GM19324 (cell line): ENCODE measurements around the gene CNTNAP1.
"Not testable (repeated sequence)": the region's sequence is repeated elsewhere in the genome, so short reads cannot be mapped to it uniquely, and the experiment has no call there.

Source experiments
- ATAC-seq: cut with Tn5 transposase; IDR thresholded peaks from one replicate; pipeline ENCODE4 v1.9.1; 2021; ENCODE audit warnings: mild to moderate bottlenecking, moderate library complexity; ENCODE audit not compliant: unreplicated experiment, low FRiP score

The CNTNAP1 gene

DNA sequence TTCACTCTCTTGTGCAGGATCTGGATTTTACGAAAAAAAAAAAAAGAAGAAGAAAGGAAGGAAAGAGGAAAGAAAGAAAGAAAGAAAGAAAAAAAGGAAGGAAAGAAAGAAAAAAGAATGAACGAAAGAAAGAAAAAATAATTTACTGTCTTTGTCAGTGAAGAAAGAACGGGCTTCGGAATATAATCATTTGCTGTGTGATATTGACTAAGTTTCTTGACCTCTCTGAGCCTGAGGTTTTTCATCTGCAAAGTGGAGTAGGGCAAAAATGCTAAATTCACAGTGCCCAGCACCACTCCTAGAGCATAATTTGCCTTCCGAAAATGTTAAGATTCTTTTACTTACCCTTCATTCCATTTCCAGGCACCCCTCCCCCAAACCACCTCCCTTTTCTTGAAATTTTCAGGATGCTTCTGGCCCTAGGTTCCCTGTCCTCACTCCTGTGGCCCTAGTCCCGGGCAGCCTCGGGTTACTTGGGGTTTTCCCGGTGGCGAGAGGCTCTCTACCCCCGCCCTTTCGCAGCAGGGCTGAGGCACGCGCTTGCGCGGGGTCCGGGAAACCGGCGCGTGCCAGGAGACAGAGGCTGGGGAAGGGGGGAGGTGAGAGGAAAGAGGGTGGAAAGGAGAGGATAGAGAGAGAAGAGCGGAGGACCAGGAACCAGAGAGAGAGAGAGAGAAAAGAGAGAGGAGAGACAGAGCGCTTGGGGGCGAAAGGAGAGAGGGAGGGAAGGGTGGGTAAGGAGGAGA, at the start of gene CNTNAP1:
TSS of gene CNTNAP1 (plus strand) at position 556 of the 746 bp plus-strand sequence. CDS start 299 bp downstream, outside the sequence.
- no peak for ATAC-seq

DNA sequence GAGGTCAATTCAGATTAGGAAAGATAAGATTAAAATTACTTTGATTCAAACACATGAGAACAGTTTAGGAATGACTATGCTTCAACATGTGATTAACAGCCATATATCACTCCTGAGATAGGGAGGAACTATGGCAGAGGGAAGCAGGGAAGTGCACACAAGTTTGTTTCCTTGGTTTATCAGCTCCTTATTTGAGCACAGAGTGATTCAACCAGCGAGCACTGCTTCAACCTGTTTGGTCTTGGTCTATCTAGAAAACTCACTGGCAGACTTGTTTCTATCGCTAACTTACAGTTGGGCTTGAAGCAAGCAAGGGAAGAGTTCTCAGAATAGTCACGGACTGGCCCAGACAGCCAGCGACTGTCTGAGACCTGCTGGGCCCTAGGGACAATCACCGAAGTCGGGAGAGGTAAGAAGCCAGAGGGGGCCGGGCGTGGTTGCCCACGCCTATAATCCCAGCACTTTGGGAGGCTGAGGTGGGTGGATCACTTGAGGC, 49.3 kb upstream of the CNTNAP1 start:
- ATAC-seq: no peak

DNA sequence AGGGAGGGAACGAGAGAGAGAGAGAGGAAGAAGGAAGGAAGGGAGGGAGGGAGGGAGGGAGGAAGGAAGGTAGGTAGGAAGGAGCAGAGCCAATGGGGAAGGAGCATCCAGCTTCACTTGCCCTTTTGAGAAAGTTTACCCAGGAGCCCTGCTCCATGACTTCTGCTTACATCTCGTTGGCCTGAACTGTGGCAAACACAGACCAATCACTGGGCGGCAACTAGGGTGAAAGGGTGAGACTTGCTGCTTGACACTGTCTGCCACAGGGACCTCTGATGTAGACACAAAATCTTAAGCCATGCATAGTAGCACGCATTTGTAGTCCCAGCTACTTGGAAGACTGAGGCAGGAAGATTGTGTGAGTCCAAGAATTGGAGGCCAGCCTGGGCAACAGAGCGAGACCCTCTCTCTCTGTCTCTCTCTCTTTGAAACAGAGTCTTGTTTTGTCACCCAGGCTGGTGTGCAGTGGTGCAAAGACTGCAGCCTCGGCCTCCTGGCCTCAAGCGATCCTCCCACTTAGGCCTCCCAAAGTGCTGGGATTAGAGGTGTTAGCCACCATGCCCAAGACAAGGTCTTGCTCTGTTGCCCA, 42.7 kb upstream of the CNTNAP1 start:
- no peak for ATAC-seq

DNA sequence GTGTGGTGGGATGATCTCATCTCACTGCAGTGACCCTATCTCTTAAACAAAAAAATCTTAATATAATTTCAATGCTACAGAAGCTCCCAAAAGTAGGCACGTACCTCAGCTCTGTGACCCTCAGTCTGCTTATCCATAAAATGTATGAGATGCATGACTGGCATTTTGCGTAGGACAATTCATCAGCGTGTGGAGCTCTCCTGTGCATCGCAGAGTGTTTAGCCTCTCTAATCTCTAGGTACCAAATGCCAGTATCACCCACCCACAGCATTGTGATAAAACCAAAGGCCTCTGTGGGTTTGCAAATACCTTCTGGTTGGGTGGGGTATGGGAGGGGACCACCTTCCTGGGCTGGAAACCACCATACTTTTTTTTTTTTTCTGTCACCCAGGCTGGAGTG, 42.2 kb upstream of the CNTNAP1 start:
- no peak for ATAC-seq

DNA sequence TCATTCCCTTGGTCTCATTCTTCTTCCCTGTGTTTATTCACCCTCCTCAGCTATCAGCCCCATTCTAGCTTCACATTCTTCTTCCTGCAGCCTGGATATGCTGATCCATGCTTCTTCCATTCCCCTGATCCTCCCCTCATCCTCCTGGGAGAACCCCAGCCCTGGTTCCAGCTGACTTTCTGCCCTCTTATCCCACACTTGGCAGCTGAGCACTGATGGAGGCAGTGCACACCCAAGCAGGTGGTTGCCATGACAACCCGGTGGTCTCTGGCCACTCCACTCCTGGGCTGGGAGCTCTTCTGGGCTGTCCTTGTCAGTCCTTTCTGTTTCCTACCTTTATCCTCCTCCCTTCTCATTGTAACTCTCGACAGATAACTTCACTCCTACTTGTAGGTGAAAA, 40.0 kb upstream of the CNTNAP1 start:
- ATAC-seq: no peak

DNA sequence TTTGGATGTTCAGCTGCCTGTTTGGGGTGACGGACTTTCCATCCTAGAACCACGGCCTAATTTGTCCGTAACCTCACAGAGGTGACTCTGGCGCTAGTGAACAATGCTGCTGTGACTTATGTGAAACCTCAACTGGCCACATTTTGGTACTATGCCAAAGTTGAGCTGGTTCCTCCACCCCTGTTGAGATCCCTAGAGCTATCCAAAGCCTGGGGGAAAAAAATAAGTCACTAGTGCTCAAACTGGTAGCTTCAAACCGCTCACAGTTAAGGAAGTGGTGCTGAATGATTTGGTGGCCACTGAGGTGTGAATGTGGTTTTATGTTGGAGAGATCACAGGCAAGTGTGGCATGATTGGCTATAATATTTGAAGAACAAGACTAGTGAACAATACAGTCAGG, 34.6 kb upstream of the CNTNAP1 start:
- ATAC-seq: no peak

DNA sequence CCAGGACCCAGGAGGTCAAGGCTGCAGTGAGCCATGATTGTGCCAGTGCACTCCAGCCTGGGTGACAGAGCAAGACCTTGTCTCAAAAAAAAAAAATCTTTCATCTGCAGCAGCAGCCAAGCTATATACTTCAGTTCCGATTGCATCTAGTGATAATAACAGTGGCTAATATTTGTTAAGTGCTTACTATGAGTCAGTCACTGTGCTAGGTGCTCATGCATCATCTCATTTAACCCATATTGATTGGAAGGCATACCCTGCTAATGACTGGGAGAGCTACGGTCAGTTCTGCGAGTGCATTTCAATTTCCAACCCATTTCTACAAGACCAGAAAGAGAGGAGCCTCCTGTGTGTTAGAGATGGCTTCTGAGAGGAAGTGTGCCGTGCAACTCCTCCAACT, 30.9 kb upstream of the CNTNAP1 start:
- ATAC-seq: no peak

DNA sequence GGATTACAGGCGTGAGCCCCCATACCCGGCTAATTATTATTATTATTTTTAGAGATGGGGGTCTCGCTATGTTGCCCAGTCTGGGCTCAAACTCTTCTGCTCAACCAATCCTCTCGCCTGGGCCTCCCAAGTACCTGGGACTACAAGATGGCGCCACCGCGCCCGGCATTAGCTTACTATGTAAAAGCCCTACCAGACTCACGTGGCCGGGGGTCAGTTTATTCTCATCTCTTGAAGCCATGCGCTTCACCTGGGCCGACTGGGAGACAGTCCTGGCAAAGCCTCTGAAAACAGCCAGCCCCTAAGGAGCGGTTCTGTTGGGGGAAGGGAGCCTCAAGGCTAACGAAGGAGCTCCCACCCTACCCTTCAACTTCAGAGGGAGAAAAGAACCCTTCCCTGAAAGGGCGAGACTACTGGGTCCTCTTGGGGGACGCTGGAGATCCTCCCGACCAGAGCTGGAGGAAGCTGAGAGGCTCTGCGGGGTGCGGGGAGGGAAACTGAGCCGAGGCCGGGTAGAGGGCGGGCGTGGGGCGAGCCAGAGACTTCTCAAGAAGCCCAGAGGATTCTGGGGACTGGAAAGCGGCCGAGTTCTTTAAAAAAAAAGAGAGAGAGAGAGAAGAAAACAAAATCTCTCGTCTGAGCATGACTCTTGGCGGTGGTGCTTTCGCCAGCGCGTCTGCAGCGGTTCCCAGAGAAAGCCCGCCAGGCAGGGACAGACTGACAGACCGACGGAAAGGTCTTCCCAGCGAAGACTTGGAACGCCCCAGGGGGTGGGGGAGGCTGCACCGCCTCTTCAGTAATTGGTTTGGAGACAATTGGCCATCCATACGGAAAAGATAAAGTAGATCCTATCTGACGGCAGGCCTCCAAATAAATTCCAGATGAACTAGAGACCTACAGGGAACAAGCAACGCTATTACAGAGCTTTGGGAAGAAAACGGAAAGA, 28.9 kb upstream of the CNTNAP1 start:
- ATAC-seq: no peak

DNA sequence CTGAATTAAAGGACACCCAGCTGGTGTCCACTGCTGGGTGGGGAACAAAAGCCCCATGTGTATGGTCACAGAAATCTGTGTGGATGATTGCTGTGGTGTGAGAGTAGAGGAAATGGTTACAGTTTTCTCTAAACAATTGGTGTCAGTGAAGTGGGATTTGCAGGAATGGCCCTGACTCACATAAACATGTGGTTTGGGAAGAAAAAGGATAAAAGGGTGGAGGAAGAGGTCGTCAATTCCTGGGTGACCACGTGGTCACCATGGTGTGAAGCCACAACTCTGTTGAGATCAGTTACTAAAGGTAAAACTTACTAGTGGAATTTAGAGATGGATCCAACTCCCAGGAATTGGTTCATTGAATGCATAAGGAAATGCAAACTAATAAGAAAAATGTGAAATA, 26.8 kb upstream of the CNTNAP1 start:
- no peak for ATAC-seq

DNA sequence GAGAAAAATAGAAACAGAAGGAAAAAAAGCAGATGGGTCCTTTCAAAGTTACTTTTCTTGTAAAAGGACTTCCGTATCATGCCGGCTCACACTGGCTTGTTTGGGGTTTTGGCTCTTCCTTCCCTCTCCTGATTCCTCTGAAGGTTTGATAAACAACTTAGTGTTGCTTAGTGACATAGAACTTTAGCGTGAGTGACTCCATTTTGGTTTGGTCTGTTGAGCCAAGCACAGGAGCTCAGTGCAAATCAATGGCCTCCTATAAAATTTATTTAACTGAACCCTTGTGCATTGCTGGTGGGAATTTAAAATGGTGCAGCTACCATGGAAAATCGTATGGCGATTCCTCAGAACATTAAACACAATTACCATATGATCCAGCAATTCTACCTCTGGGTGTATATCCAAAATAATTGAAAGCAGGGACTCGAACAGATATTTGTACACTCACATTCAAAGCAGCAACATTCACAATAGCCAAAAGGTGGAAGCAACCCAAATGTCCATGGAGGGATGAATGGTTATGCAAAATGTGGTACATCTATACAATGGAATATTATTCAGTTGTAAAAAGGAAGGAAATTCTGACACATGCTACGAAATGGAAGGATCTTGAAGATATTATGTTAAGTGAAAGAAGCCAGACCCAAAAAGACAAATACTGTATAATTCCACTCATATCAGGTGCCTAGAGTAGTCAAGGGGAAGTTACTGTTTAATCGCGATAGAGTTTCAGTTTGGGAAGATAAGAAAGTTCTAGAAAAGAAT, 24.3 kb upstream of the CNTNAP1 start:
- no peak for ATAC-seq

DNA sequence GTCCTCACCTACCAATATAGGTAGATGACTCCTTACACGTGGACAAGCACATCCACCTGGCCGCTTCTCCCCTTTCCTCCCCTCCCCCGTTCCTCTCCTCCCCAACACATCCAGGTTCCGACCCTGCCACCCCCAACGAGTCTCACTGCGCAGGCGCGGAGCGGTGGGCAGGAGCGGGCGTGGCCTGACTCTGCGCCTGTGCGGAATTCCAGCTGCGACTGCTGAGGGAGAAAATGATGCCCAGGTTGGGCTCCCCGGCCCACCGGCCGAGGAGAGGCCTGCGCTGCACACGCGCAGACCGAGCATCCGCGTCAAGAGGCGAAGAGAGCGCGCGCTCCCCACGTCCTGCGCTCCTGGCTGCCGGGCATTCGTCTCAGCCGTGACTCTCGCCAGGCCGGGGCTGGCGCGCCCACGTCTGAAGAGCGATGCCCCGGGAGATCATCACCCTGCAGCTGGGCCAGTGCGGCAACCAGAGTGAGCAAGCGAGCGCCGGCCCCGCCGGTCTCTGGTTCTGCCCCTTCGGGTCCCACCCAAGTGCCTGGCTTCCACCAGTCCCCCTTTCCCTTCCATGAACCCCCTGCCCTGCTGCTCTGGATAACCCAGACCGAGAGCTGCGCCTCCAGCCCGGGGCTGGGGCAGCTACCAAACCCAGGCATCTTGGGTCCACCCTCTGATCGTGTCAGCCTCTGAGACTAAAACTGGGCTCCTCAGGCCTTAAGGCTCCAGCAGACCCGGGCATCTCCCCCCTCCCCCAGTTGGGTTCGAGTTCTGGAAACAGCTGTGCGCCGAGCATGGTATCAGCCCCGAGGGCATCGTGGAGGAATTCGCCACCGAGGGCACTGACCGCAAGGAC, 23.0 kb upstream of the CNTNAP1 start, which contains the start of gene TUBG2:
TSS of gene TUBG2 (plus strand) at position 206 of the 853 bp plus-strand sequence. CDS start at position 426, 220 bp downstream.
- peak; percentile 61 for ATAC-seq

DNA sequence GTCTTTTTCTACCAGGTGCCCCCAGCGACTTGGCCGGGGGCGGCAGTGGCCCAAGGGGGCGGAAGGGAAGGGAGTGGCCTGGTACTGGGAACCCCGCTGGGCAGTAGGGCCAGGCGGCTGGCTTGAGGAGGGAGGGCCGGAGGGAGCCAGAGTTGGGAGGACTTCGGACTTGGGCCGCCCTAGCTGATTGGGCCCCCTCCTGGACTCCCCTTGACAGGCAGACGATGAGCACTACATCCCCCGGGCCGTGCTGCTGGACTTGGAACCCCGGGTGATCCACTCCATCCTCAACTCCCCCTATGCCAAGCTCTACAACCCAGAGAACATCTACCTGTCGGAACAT, 22.4 kb upstream of the CNTNAP1 start:
- not testable (repeated sequence) for ATAC-seq

DNA sequence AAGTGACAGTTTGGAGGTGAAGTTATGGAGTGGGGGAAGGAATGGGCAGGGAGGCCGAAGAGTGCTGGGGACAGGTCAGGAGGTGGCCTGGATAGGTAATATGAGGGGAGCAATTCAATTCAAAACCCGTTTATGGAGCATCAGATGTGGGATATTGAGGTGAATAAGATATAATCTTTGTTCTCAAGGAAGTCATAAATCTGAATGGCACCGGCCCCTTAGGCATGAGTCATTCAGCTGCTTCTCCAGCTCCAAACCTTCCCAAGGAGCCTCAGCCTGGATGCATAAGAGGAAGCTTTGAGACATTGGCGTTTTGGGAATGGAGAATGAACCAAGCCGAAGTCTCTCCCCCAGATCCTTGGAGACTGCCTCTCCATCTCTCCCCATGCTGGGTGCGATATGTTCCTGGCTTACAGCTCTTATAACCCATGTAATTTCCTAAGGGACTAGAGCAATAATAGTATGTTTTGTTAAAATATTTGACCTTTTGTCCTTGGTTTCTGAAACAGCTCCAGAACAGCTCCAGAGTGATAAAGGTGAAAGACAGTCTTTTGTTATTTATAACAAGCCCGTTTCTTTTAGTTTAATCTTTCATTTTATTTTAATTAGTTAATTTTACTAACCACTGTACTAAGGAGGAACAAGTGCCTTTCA, 21.5 kb upstream of the CNTNAP1 start:
- no peak for ATAC-seq

DNA sequence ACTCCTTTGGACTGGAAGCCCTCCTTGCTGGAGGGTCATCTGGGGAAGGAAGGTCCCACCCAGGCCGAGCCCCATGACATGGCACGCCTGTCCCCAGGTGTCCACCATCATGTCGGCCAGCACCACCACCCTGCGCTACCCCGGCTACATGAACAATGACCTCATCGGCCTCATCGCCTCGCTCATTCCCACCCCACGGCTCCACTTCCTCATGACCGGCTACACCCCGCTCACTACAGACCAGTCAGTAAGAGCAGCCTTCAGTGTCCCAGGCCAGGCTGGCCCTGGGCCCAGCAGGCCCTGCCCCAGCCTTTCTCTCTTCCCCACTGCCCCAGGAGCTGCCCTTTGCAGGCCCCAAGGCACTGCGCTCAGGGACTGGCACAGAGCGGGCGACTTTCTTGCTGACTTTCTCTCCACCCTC, 16.7 kb upstream of the CNTNAP1 start:
- ATAC-seq: no peak

DNA sequence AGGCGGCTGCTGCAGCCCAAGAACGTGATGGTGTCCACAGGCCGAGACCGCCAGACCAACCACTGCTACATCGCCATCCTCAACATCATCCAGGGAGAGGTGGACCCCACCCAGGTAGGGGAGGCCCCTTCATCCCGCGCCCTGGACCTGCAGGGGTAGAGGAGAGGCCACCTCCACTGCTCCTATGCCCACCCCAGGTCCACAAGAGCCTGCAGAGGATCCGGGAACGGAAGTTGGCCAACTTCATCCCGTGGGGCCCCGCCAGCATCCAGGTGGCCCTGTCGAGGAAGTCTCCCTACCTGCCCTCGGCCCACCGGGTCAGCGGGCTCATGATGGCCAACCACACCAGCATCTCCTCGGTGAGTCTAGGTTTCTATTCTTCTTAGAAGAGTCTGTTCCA, 16.2 kb upstream of the CNTNAP1 start:
- not testable (repeated sequence) for ATAC-seq

DNA sequence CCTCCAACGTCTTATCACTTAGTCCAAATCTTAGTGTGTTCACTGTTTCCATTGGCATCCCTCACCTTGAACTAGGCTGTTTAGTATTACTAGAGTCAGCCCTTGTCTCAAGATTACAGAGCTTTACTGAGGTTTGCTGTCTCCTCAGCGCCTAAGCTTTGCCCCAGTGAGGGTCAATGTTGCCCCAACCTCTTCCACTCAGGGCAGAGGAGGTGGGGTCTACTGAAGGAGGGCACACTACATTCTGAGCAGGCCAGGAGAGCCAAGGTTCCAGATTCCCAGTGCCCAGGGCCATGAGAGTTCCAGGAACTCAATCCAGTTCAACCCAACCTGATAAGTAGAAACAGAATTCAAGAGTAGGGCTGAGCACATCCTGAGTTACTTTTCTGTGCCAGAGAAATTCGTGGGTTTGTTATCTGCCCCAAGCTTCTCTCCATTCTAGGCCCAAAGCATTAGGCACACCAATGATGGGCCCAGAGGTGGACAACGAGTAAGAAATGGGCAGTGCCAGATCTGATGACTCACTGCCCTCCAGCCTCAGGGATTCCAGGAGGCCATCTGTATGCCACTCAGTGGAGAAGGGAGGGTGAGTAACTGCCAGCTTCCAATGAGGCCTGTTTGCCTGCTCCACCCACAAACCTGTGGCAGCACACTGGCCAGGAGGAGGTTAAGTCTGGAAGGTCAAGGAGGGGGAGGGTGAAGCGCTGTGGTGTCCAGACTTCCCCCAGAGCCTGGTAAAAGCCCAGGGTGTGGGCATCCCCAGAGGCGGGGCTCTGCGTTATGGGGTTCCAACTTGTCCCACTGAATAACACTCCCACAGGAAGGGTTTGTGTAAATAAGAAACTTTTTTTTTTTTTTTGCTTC, 15.0 kb upstream of the CNTNAP1 start:
- ATAC-seq: no peak

DNA sequence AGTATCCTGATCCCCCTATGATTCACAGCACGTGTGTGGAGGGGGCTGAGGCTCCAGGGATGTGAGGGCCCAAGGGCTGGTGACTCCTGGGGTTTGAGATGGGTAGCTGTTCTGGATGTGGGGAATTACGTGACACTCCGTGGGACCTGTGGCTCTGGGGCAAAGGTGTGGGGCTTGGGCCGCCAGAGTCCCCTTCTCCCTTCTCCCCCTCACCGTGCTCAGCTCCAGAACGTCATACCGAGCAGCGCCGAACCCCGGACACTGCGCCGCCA, 12.7 kb upstream of the CNTNAP1 start:
- ATAC-seq: no peak
